Fibroblast of upper back skin (primary cell): ENCODE measurements around the gene VAV2.

ENCODE experiments used
- DNase-seq: peaks from one replicate; pipeline ENCODE4 v3.0.0-alpha.2; 2013

The VAV2 gene

DNA sequence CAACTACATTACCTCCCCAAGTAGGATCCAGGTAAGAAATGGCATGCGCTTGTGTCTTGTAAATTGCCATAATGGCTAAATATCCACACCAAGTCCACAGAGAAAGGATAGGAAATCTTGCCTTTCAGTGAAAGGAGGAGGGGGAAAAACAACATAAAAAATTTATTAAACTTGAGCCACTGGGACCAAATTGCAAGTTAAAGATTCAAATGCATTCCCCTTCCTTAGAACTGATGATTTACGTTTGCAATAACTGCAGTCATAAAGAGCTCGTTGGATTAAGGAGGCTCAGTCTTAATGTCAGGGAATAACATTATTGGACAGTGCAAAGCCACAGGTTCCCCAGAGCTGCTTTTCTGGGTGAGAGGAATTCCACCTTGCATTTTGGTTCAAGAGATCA lies 161.4 kb downstream of the VAV2 start:
- DNase-seq = no peak

DNA sequence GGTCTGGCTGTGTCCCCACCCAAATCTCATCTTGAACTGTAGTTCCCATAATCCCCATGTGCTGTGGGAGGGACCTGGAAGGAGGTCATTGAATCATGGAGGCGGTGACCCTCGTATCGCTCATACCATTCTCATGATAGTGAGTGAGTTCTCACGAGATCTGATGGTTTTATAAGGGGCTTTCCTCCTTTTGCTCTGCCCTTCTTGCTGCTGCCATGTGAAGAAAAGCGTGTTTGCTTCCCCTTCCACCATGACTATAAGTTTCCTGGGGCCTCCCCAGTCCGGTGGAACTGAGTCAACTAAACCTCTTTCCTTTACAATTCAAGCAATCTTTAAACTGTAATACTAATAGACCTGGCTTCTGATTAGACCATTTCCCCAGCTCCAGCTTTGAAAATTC lies 161.8 kb downstream of the VAV2 start:
- no peak for DNase-seq

DNA sequence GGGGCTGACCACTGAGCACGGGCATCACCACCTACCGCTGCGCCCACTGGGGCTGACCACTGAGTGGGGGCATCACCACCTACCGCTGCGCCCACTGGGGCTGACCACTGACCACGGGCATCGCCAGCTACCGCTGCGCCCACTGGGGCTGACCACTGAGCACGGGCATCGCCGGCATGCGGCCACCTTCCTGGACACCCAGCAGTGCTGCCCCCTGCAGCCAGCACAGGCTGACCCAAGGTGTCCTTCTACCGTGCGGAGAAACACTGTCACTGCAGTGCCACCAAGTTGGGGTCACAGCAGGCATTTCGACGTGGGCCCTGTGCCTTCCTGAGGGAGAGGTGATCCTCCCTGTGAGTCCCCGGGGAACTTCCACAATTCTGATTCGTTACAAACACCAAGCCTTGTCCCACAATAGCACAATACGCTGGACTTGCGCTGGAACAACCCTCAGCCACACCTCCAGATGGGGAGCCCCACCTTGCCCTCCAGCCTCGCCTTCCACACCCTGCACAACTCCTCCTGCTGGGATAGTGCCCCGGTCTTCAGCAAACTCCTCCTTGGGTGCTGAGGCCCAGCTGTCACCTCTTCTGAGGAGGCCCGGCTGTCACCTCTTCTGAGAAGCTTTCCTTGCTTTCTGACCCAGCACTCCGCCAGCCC lies 163.7 kb downstream of the VAV2 start:
- DNase-seq = no peak

DNA sequence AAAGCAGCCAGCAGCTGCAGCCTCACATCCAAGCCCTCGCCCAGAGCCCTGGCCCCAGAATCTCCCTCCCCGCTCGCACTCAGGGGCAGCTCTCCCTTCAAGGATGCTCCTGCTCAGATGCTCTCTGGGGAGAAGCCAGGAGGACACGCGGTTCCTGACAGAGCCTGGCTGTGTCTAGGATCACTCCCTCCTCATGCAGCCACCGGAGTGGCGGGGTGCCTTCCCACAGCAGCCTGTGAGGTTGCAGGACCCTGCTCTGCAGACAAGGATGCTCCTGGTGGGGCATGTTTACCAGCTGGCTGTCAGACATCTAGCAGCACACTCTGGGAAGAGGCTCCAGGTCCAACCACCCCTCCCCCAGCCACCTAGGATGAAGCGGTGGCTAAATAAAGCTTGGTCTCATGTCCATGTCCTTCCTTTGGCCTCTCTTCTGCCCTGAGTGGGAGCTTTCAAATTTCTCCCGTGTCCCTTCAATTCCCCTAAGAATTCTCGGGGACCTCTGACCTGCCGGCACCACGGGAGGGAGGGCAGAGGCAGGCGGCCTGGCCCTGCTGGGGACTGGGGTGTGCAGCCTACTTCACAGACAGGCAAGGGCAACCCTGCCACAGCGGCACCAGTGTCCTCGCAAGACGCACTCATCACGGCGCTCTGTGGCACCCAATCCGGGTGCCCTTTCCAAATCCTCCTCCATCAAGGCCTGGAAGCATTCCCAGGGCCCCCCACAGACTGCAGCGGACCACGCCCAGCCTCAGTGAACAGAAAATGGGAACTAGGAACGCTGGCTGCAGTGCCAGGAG lies 165.6 kb downstream of the VAV2 start:
- DNase-seq = peak; percentile 9

DNA sequence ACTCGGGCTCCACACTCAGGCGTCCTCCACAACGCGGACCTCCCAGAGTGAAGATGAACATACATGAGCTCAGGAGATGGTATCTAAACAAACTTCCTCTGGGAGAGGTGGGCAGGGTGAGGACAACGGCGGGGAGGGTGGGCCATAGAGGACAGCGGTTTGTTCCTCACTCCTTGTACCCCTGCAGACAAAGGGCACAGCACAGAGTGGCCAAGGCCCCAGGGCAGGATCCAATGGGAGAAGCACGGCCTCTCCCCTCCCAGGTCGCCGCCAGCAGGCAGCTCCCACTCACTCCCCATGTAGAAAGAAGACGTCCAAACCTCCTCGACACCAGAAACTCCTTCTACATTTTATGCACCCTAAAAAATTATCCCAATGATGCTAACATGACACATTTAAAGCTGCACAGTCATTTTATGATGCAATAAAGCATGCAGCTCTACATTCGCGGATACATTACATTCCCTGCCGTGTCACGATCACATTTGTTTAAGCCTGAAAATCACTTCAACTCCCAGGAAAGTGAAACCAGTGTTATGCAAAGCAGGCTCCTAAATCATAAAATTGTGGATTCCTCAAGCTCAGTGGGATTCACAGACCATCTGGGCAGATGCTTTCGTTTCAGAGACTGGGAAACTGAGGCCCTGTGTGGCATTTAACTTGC lies 166.4 kb downstream of the VAV2 start:
- DNase-seq = peak; percentile 82

DNA sequence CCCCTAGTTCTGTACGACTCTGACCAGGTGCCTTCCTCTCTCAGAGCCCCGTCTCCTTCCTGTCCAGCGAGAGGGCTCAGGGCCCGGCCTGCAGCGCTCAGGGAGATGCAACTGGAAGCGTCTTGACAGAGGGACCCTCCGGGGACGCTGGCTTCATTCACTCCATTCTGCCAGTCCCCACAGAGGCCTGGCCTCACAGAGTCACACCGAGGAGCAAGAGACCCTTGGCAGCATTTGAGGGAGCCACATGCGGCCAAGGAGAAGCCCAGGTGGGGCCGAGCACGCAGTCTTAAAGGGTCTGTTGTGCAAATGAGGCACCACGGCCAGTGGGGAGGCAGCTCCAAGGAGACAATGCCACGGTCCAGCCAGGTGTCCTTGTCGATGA lies 167.3 kb downstream of the VAV2 start:
- no peak for DNase-seq

DNA sequence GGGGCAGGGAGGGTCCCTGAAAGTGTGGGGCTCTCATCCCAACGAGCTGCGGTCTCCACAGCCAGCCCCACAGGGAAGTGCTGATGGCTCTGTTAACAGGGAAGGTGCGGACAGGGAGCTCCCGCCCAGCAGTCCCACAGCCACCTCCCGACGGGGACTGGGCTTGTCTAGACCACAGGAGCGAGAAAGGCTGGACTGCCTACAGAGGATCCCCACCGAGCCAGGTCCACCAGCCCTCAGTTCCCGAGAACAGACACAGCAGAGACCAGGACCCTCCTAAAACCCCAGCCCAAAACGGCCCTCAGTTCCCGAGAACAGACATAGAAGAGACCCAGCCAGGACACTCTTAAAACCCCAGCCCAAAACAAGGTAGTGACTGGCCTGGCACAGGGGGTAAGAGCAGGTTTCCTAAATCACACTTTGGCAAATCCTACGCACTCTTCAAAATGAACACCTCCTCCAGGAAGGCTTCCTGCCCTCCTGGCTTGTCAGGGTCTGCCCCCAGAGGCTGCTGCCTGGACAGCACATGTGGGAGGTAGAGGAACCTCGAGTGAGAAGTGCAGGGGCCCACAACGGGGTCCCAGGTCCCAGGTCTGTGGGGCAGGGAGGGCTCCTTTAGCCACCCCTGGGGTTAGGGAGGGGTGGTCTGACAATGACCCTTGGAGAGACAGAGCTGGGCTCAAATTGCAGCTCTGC lies 167.9 kb downstream of the VAV2 start:
- no peak for DNase-seq

DNA sequence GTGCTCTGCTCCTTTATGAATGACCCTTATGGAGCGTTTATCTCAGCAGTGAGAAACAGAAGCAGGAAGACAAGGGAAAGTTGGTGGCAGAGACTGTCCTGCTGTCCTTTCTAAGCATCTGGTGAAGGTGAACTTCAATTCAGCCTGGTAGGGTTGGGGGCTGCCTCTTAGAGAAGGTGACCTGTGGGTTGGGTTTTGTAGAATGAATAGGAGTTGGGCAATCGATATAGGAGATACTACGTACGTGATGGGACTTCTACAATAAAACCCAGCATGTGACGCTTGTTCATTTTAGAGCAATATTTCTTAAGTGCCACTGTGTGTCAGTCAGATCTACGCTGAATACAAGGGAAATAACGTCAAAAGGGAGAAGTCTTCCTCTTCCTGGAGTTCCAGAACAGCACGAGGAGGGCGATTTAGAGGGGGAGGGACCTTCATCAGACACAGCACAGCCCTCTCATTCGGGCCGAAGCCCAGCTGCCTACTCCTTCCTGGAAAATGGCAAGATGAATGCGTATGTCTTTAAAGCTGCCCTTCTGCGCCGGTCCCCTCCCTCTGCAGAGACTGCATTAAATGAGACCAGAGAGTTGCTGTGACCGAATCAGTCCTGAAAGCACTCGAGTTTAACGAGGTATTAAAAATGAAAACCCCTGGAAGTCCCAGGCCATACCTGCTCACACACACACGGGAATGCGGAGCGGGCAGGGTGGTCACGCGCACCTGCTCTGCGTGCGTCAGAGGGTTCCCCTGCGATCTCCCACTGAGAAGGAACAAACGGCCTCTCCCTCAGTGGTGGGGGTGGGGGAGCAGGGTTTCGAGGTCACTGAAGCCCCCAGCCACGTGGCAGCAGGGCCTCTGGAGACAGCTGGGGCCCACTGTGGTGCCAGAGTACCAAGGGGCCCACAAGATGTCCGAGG lies 168.7 kb downstream of the VAV2 start:
- DNase-seq = no peak

DNA sequence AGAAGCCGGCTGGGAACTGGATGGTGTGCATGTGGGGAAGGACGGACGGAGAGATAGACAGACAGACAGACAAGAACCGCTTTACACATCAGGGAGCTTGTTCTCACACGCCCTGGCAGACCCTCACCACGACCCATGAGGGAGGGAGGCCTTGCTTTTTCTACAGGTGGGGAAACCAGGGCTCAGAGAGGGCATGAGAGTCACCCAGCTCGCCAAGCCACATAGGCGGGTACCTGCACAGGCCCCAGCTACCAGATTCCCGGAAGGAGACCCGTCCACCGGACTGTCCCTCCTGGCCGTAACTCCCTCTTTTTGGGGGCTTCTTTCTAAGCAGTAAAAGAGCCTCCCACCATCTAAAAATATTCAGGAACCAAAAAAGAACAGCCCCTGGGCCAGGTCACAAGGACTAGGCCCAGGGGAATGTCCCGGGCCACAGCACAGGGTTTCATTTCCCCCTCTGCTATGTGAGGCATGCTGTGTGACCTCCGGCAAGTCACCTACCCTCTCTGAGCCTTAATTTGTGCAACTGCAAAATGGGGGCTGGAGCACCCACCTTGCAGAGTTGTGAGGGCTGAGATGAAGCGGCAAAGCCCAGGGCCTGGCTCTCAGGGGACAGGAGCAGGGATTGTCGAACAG lies 169.6 kb downstream of the VAV2 start:
- DNase-seq = no peak

DNA sequence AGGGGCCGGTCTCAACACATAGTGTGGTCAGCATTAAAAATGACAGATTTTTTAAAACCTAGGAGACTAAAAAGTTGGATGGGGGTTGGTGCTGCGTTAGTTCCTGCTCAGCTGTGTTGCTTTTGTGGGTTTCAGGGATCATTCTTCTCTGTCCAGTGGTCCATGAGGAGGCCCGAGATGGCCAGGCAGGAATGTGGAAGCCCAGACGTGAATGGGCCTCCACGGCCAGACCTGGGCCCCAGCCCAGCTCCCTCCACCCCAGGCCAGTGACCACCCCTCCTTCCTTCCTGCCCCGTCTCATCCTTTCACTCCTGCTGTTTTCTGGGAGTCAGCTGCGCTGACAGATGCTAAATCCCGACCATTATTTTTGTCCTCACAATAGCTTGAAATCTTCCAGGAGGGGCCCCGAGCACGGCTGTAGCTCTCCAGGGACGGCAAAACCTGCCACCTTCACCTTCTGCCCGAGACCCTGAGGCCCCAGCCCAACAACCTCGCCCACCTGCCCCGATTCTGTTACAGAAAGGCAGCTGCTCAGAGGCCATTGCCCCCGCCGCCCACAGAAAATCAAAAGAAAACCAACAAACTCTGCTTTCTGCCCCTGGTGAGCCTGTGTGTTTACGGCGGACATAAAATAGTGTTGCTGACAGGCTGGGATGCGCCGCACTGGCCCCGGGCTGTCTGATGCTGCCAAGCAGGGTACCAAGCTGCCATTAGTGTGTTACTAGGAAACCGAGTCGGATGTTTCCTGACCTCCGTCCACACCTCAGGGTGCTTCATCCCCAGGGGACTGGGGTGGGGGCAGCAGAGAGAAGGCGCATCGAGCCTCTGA lies 170.3 kb downstream of the VAV2 start:
- DNase-seq = peak; percentile 69

DNA sequence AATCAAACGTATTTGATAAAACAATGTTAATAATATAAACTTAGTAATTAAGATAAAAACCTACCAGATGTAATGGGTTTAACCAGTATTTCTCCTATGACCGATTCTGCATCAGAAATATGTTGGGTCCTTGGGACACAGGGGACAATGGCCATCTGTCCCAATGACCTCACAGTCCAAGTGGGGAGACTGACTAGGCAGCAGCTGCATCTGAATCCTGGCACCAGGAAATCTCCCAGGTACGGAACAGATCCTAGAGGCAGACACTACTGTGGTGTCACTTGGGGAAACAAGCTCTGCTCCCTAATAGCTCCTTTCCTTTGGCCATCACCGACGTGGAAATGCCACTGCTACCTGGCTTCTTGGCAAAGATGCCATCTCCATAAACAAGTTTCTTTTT lies 172.2 kb downstream of the VAV2 start:
- DNase-seq = no peak

DNA sequence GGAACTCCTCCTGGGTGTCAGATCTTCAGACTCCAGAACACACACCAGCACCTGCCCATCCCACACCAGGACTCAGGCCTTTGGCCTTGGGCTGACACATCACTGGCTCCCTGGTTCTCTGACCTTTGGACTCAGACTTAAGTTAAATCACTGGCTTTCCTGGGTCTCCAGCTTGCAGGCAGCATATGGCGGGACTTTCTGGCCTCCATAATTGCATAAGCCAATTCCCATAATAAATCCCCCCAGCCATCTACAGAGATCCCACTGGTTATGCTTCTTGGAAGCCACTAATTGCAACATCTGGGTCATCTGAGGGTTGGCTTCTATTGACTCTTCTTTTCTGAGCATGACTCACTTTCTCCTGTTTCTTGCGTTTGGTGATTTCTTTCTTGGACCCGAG lies 173.7 kb downstream of the VAV2 start:
- DNase-seq = peak; percentile 33

DNA sequence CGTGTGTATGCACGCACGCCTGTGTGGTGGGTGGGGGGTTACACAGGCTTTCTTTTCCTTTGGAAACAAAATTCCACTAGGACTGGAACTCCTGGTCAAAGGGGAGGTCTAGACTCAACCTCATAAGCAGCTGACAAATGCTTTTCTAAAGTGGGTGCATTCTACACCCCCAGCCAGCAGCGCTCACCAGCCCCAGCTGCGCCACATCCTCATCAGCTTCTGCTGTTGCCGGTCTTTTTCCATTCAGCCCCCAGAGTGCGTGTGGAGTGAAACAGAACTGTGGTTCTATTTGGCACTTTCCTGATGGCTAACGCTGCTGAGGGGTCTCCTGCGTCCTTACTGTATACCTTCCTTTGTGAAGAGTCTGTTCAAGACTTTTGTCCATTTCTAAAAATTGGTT lies 176.3 kb downstream of the VAV2 start:
- no peak for DNase-seq

DNA sequence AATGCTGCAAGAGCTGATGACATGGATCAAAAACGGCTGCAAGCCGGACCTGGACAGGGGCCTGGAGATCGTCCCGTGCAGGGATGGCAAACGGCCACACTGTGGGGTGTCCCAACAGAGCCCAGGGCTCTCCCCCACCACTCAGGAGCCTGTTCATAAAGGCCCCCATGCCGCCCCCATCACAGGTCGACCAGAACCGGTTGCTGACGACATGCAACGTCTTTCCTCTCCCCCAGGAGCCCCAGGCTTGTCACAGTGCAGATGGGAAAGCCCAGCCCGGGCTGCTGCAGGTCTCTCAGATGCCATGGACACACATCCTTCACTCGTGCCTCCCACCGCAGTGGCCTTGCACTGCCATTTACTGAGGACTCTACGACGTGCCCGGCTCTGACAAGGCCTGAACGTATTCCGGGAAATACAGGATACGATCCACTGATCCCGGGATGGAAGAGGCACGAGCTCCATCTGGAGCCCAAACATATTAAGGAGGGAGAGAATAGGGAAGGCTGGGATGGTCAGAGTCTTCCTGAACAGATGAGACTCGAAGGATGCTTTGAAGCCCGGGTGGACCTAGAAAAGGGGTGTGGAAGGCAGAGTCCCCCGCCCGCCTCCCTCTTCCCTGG lies 177.4 kb downstream of the VAV2 start:
- DNase-seq = no peak

DNA sequence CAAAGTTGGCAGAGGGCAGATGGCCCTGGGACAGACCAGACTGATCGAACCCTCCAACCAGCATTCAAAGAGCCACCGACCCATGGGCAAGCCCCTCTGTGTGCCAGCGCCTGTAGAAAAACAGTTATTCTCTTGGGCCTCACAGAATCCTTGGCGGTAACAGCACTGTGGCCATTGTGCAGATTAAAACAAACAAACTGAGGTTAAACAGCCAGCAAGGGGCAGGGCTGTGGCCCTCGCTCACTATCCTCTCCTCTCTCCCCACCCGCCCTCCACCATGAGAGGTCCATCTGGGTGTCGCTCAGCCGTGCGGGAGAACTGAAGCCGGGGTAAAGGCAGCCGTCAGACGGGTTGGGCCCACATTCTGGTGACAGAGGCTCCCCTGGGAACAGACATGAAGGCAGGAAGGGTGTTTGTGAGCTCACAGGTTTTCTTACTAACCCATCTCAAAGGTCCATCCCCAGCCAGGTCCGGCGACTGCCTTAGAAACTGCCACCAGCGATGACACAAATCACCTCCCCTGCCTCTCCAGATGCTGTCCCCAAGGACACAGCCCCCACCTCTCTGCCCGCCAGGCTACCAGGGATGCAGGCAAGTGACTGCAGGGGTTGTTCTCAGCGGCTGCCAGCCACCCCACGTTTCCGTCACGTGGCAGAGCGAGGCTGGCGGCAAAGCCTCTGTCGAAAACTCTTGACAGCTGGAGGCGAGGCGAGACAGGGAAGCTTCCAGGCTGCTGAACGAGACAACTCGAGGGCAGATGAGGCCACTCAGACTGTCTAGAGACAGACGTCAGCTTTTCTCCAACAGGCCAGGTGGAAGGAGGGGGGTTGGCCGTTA lies 178.2 kb downstream of the VAV2 start:
- peak; percentile 73 for DNase-seq

DNA sequence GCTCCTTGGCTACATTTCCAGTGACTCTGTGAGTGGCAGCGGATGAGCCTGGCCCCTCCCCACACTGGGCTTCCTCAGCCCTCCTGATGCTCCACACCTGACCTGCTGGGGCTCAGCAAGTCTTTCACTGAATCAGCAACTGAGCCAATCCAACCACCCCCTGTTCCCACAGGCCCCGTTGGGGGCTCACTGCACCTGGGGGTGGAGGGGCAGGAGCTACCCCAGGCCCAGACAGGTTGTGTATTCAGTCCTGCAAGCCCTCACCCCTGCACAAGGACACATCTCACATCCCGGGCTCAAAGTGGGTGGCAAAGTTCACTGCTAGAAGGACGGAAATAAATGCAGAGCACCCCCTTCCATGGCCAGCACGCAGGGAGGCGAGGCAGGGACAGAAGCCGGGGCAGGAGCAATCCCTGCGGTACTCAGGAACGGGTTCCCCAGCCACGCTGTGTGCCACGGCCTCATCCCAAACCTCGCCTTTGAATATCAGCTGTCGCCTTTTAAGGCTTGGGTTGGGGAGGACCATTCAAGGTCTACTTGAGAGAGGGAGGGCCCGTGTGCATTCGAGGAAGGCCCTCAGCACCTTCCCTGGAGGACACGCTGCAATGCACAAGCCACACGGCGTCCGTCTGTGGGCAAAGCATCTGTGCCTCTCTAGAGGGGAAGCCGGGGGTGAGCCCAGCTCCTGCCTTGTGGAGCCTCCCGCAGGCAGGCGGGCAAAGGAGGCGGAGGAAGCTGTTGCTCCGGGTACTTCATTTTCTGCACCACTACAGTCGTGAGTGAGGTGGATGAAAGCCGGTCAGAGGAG lies 179.0 kb downstream of the VAV2 start:
- DNase-seq = no peak

DNA sequence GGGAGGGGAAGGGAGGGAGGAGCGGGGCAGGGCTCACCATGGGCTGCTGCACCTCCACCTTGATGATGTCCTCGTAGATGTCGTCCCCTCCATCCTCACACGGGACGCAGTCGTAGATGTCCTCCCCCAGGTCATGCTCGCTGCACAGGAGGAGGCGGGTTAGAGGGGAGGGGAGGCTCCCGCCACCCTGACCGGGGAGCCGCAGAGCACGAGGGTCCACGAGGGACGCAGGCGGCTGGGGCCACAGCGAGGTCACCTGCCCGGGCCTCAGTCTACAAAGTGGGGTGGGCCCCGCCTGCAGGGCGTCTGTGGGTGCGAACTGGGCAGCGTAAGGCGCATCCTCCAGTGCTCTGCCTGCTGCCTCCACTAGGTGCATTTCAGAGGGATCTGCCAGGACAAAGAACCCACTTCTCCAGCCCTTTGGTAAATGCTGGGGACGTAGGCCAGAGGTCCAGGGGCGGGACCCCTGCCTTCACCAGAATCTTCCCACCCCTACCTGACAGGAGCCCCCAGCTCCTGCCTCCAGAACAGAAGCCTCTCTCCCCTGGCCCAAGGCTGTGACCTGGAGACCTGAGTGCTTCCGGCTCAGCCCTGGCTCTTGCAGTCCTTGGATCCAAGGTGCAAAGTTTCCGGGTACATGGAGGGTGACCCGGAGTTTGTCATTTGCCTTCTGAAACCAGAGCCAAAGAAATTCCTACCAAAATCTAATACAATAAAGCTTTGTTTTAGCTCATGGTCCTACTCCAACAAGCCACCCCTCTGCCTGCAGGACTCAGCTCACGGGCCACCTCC lies 179.9 kb downstream of the VAV2 start:
- no peak for DNase-seq

DNA sequence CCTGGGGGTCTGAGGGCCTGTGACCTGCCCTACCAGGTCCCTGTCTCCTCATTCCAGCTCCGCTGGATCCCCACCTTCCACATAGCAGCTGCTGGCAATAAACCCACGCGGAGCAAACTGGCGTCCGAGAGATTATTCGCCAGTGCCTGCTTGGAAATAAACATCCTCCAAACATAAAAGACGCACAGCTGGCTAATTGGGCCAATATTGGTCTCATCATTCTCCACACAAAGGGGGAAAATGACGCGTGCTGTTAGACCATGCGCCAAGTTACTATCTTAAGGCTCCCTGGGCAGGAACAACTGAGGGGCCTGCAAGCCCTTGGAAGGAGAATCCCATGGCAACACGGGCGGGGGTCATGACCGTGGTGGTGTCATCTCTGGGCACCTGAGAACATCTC lies 180.7 kb downstream of the VAV2 start:
- DNase-seq = no peak
